ENCODE results near the gene SLC22A13. TPM values are rescaled to one million over a fixed set of nuclear protein-coding genes. Genes with fewer than 3 reads are reported as not detected.

Gene SLC22A13
- total and polyA plus RNA-seq, 2 of the 4 experiments (the other 2 are of a cell fraction) = under 0.01 to 0.22 TPM

DNA sequence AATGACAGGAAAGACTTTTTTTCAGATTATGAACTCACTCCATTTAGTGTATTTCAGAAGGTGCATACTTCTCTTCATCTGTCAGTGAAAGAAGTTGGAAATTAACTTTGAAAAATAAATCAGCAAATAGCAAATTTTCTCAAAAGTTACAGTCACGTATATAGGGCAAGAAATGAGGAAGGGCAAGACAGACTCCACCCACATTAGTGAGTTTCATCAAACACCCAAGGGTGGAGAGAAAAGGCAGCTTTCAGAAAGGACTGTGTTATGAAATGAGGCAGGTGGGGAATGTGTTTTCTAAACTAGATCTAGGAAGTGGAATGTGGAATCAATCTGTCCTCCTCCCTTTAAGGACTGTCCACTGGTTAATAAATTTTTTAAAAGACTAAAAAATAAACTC is 2.9 kb downstream of the SLC22A13 start:
- intact Hi-C loops (cut with micrococcal nuclease) = no loop called here
- BruUV-seq (replicated peaks) = no TSS peak
- no peak overlapping the region for H2AK5ac ChIP-seq (ENCODE audit: low read depth, low read length)

More for the DNA sequence above, 2.9 kb downstream of the SLC22A13 start:
- Histone ChIP-seq H3K4ac (ENCODE audit: low read depth, low read length) (no peak overlapping the region), H4K5ac (ENCODE audit: low read depth, low read length) (no peak overlapping the region), H4K91ac (ENCODE audit: insufficient read depth, low read depth, low read length) (no peak overlapping the region), H3K23ac (ENCODE audit: low read depth, low read length) (no peak overlapping the region), H3K4me3 (ENCODE audit: insufficient read depth, low read depth, low read length) (no peak overlapping the region), H2BK15ac (ENCODE audit: low read depth, low read length) (no peak overlapping the region), H3K4me1 (ENCODE audit: control insufficient read depth, insufficient read depth, low read length) (no peaks in the 10 kb centered on the region; the same call in 1 of the 2 replicates), H4K8ac (ENCODE audit: low read depth in 2 of 2, low read length in 2 of 2) (no peak overlapping the region), H3K27me3 (ENCODE audit: control insufficient read depth, insufficient read depth, low read length) (no peaks in the 10 kb centered on the region), H2BK5ac (ENCODE audit: low read depth, low read length, poor library complexity, severe bottlenecking) (no peak overlapping the region), H2BK20ac (ENCODE audit: low read depth, low read length) (no peak overlapping the region), H3K9ac (ENCODE audit: low read depth, low read length) (no peak overlapping the region), H2BK120ac (ENCODE audit: low read depth, low read length) (no peak overlapping the region), H3K56ac (ENCODE audit: extremely low read depth, insufficient read depth, low read length) (no peak overlapping the region), H3K27ac (ENCODE audit: insufficient read depth, low read length) (no peak overlapping the region), H3K18ac (ENCODE audit: low read depth, low read length) (no peak overlapping the region), H3K4me2 (ENCODE audit: low read depth, low read length) (no peak overlapping the region), H3K9me3 (ENCODE audit: control insufficient read depth, insufficient read depth, low read length) (no peaks in the 10 kb centered on the region), H3K79me1 (ENCODE audit: low read depth in 1 of 2, low read length in 2 of 2) (0 out of 4 replicates have a peak, but pooled peaks cover 0 to 5% of the 10 kb centered on the region in 2 experiments), H3K14ac (replicated peaks; ENCODE audit: low read depth, low read length) (no peak overlapping the region), H3K9me1 (ENCODE audit: insufficient read depth, low read length) (peaks cover 16% of the 10 kb centered on the region), H4K20me1 (ENCODE audit: insufficient read depth, low read length) (no peaks in the 10 kb centered on the region), H2AK9ac (replicated peaks; ENCODE audit: low read depth, low read length, poor library complexity) (no peak overlapping the region), H3K36me3 (ENCODE audit: control insufficient read depth, insufficient read depth, low read length) (peaks cover 1% of the 10 kb centered on the region; the same call in 1 of the 2 replicates), H2AFZ (replicated peaks; ENCODE audit: low read length, poor library complexity) (no peak overlapping the region)
- ChIA-PET POLR2A (ENCODE audit: unreplicated experiment) (interaction anchor here (0.5 to 0.6 kb wide), 2 partner anchors 9 to 60 kb away, joined by 3 to 4 read pairs; no protein-coding TSS in a partner anchor), CTCF (interaction anchor here (0.7 kb wide), 1 partner anchor 103 kb away, joined by 3 read pairs; the partner anchor contains the start of gene OXSR1)
- dilution Hi-C loops (cut with HindIII; ENCODE audit: low sequenced_read_pairs, unreplicated experiment) = no loop called here
- DNase-seq = no peak
- WGBS, 2 experiments (ENCODE audit: extremely low coverage in 2 of 2, insufficient read length in 1 of 2) = no CpG with 5 or more reads among the region's 1 CpG
- ATAC-seq (ENCODE audit: low read depth) = no peak
- in situ Hi-C loops (cut with MboI; ENCODE audit: low sequenced_read_pairs) = no loop called here
- no peak for TF ChIP-seq CEBPB (IDR thresholded peaks at IDR 0.05; ENCODE audit: low read depth, low read length)
- TF ChIP-seq BHLHE40 (IDR thresholded peaks at IDR 0.05; ENCODE audit: low read depth, low read length) = no peak
- TF ChIP-seq MXI1 (IDR thresholded peaks at IDR 0.05; ENCODE audit: borderline replicate concordance, low read depth, low read length) = no peak
- no peak for TF ChIP-seq NFE2L2 (IDR thresholded peaks at IDR 0.05; ENCODE audit: low read depth, low read length)
- TF ChIP-seq RFX5 (IDR thresholded peaks at IDR 0.05; ENCODE audit: low read depth, low read length) = no peak
- TF ChIP-seq SMC3 (IDR thresholded peaks at IDR 0.05; ENCODE audit: low read depth, low read length) = no peak
- no peak for TF ChIP-seq MAZ (IDR thresholded peaks at IDR 0.05; ENCODE audit: borderline replicate concordance, low read depth, low read length)
- no peak for TF ChIP-seq RAD21 (IDR thresholded peaks at IDR 0.05; ENCODE audit: low read length)
- TF ChIP-seq, protein P1, sequence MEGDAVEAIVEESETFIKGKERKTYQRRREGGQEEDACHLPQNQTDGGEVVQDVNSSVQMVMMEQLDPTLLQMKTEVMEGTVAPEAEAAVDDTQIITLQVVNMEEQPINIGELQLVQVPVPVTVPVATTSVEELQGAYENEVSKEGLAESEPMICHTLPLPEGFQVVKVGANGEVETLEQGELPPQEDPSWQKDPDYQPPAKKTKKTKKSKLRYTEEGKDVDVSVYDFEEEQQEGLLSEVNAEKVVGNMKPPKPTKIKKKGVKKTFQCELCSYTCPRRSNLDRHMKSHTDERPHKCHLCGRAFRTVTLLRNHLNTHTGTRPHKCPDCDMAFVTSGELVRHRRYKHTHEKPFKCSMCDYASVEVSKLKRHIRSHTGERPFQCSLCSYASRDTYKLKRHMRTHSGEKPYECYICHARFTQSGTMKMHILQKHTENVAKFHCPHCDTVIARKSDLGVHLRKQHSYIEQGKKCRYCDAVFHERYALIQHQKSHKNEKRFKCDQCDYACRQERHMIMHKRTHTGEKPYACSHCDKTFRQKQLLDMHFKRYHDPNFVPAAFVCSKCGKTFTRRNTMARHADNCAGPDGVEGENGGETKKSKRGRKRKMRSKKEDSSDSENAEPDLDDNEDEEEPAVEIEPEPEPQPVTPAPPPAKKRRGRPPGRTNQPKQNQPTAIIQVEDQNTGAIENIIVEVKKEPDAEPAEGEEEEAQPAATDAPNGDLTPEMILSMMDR (conservative IDR thresholded peaks at IDR 0.05; ENCODE audit: low read depth, low read length) = no peak
- no peak for TF ChIP-seq USF2 (IDR thresholded peaks at IDR 0.05; ENCODE audit: low read depth, low read length)
- no peak for TF ChIP-seq POLR2A (IDR thresholded peaks at IDR 0.05; ENCODE audit: low read depth, low read length)
- TF ChIP-seq RCOR1 (IDR thresholded peaks at IDR 0.05; ENCODE audit: insufficient replicate concordance, low read length) = no peak
- no peak for TF ChIP-seq CHD1 (IDR thresholded peaks at IDR 0.05; ENCODE audit: low read depth, low read length)
- TF ChIP-seq MAFK (IDR thresholded peaks at IDR 0.05; ENCODE audit: low read depth, low read length) = no peak

All from IMR-90 (cell line).